Stimulated activated effector memory CD8-positive, alpha-beta T cell treated with anti-CD3 and anti-CD28 coated beads, Interleukin-12 subunit alpha, Interleukin-12 subunit beta, amount 100 ng/mL, for 72 hours (primary cell): ENCODE results near the gene SPINK7.

Source experiments
- ATAC-seq: fragments of 150-1000 bp; cut with Tn5 transposase; 2 replicates; pipeline ENCODE4 v1.10.0; 2021
- DNase-seq, 2 donors: peaks; one replicate each; pipeline ENCODE4 v3.0.0; 2021 to 2022; ENCODE audit warnings: low spot score in 2 of 2
- H3K27ac Mint-ChIP-seq: one replicate; pipeline ENCODE4 v1.8.0; 2022; ENCODE audit warnings: mild to moderate bottlenecking, mixed read lengths
- H3K36me3 Mint-ChIP-seq: one replicate; pipeline ENCODE4 v1.8.0; 2022; ENCODE audit warnings: mild to moderate bottlenecking, mixed read lengths
- H3K4me1 Mint-ChIP-seq: one replicate; pipeline ENCODE4 v1.8.0; 2022; ENCODE audit warnings: mixed read lengths
- H3K4me3 Mint-ChIP-seq: one replicate; pipeline ENCODE4 v1.8.0; 2022; ENCODE audit warnings: mild to moderate bottlenecking, mixed read lengths
- H3K9me3 Mint-ChIP-seq: one replicate; pipeline ENCODE4 v1.8.0; 2022; ENCODE audit warnings: mixed read lengths

Gene SPINK7

GRCh38 chr5:148333262-148333849, 21.1 kb downstream of the SPINK7 start:
- DNase-seq (no peak), ATAC-seq (no peak)
- Mint-ChIP-seq H3K27ac (no peak overlapping the region), H3K4me3 (no peak overlapping the region), H3K9me3 (peaks cover 5% of the 10 kb centered on the region), H3K4me1 (no peaks in the 10 kb centered on the region), H3K36me3 (no peaks in the 10 kb centered on the region)

- Mint-ChIP-seq H3K27ac (no peak within 1 kb of the TSS), H3K36me3 (no peaks in the 10 kb centered on the region), H3K4me3 (no peak within 1 kb of the TSS), H3K4me1 (no peaks in the 10 kb centered on the region), H3K9me3 (no peaks in the 10 kb centered on the region)
- ATAC-seq (no peak), DNase-seq (no peak)
Observed at GRCh38 chr5:148335259-148335658, 23.0 kb downstream of the SPINK7 start, which contains the start of gene SPINK9. SPINK9 (plus strand) TSS chr5:148335559; CDS start chr5:148335614, 55 bp downstream.

GRCh38 chr5:148336704-148337435, 24.6 kb downstream of the SPINK7 start:
- ATAC-seq: no peak
- no peak for DNase-seq
- no peaks in the 10 kb centered on the region for H3K9me3 Mint-ChIP-seq
- H3K4me3 Mint-ChIP-seq: no peak overlapping the region
- no peaks in the 10 kb centered on the region for H3K4me1 Mint-ChIP-seq
- H3K27ac Mint-ChIP-seq: no peak overlapping the region
- no peaks in the 10 kb centered on the region for H3K36me3 Mint-ChIP-seq

- Mint-ChIP-seq H3K9me3 (no peaks in the 10 kb centered on the region), H3K4me3 (no peak overlapping the region), H3K27ac (no peak overlapping the region), H3K36me3 (no peaks in the 10 kb centered on the region), H3K4me1 (no peaks in the 10 kb centered on the region)
- no peak for DNase-seq
- ATAC-seq: no peak
Observed at GRCh38 chr5:148342371-148343045, 30.3 kb downstream of the SPINK7 start.

- Mint-ChIP-seq H3K4me3 (no peak overlapping the region), H3K9me3 (no peaks in the 10 kb centered on the region), H3K4me1 (no peaks in the 10 kb centered on the region), H3K27ac (no peak overlapping the region), H3K36me3 (no peaks in the 10 kb centered on the region)
- no peak for DNase-seq
- ATAC-seq: no peak
Observed at GRCh38 chr5:148343046-148343407, 30.8 kb downstream of the SPINK7 start.

GRCh38 chr5:148343603-148344487, 31.6 kb downstream of the SPINK7 start:
- Mint-ChIP-seq H3K4me1 (no peaks in the 10 kb centered on the region), H3K36me3 (no peaks in the 10 kb centered on the region), H3K27ac (no peak overlapping the region), H3K9me3 (no peaks in the 10 kb centered on the region), H3K4me3 (no peak overlapping the region)
- ATAC-seq (no peak), DNase-seq (no peak)

GRCh38 chr5:148347706-148348105, 35.5 kb downstream of the SPINK7 start:
- H3K4me3 Mint-ChIP-seq: no peak overlapping the region

GRCh38 chr5:148352696-148353095, 40.5 kb downstream of the SPINK7 start:
- H3K4me3 Mint-ChIP-seq: no peak overlapping the region
- no peaks in the 10 kb centered on the region for H3K36me3 Mint-ChIP-seq
- H3K9me3 Mint-ChIP-seq: no peaks in the 10 kb centered on the region
- H3K4me1 Mint-ChIP-seq: no peaks in the 10 kb centered on the region
- H3K27ac Mint-ChIP-seq: no peak overlapping the region
- DNase-seq (no peak), ATAC-seq (no peak)

More at GRCh38 chr5:148347706-148348105, 35.5 kb downstream of the SPINK7 start:
- ATAC-seq: no peak
- no peaks in the 10 kb centered on the region for H3K9me3 Mint-ChIP-seq
- H3K36me3 Mint-ChIP-seq: no peaks in the 10 kb centered on the region
- H3K27ac Mint-ChIP-seq: no peak overlapping the region
- no peaks in the 10 kb centered on the region for H3K4me1 Mint-ChIP-seq
- no peak for DNase-seq

- H3K9me3 Mint-ChIP-seq: no peaks in the 10 kb centered on the region
- H3K36me3 Mint-ChIP-seq: no peaks in the 10 kb centered on the region
- no peaks in the 10 kb centered on the region for H3K4me1 Mint-ChIP-seq
- no peak overlapping the region for H3K4me3 Mint-ChIP-seq
- no peak for DNase-seq
- H3K27ac Mint-ChIP-seq: no peak overlapping the region
- no peak for ATAC-seq
Observed at GRCh38 chr5:148353634-148354033, 41.4 kb downstream of the SPINK7 start.

- peaks cover 4% of the 10 kb centered on the region for H3K9me3 Mint-ChIP-seq
- DNase-seq: no peak
- H3K4me3 Mint-ChIP-seq: no peak overlapping the region
- no peak for ATAC-seq
- no peaks in the 10 kb centered on the region for H3K4me1 Mint-ChIP-seq
- H3K27ac Mint-ChIP-seq: no peak overlapping the region
- H3K36me3 Mint-ChIP-seq: no peaks in the 10 kb centered on the region
Observed at GRCh38 chr5:148364343-148364742, 52.1 kb downstream of the SPINK7 start.
